Stomach (tissue), 4 donors: ENCODE measurements around the gene DLG5.

ENCODE experiments used
- CTCF ChIP-seq, 7 experiments: fragments of 450-650 bp in 4 of 7; fragments of 200-600 bp in 3 of 7; sonication (generic) in 3 of 7; IDR thresholded peaks; one replicate each; pipeline ENCODE4 v1.5.1; 2016 to 2019; ENCODE audit warnings: antibody characterized with exemption in 7 of 7, control low read depth in 2 of 7, mild to moderate bottlenecking in 1 of 7
- EP300 ChIP-seq: sonication (generic); formaldehyde crosslinking; IDR thresholded peaks from one replicate; pipeline ENCODE4 v1.6.1; 2017; ENCODE audit warnings: antibody characterized with exemption
- POLR2A ChIP-seq, 4 donors: fragments of 450-650 bp; IDR thresholded peaks; one replicate each; pipeline ENCODE4 v1.6.1; 2016; ENCODE audit warnings: antibody characterized with exemption in 4 of 4, control low read depth in 2 of 4, mild to moderate bottlenecking in 1 of 4, moderate library complexity in 1 of 4
- POLR2AphosphoS5 ChIP-seq, 3 donors: sonication (generic); formaldehyde crosslinking; IDR thresholded peaks; one replicate each; pipeline ENCODE4 v1.6.1; 2016; ENCODE audit warnings: antibody characterized with exemption in 3 of 3

- no peak for TF ChIP-seq CTCF (IDR thresholded peaks at IDR 0.05)
- TF ChIP-seq EP300 = no peak
- no peak for TF ChIP-seq POLR2A (IDR thresholded peaks at IDR 0.05)
- TF ChIP-seq POLR2AphosphoS5 (IDR thresholded peaks at IDR 0.05) = no peak
These were observed 33.4 kb upstream of the DLG5 start for GRCh38 chr10:77959887-77960455.
